GM19468 (cell line): ENCODE data around the gene TMEM9B.
"Not testable (repeated sequence)": the region's sequence is repeated elsewhere in the genome, so short reads cannot be mapped to it uniquely, and the experiment has no call there.

Experiments used
- ATAC-seq: cut with Tn5 transposase; IDR thresholded peaks from one replicate; pipeline ENCODE4 v1.9.1; 2021; ENCODE audit warnings: mild to moderate bottlenecking, moderate library complexity, moderate number of reproducible peaks; ENCODE audit not compliant: unreplicated experiment; ENCODE audit errors: extremely low read depth

Gene TMEM9B

GRCh38 chr11:8964324-8965320 lies at the start of gene TMEM9B:
TMEM9B (minus strand) TSS chr11:8964442; CDS start chr11:8964313, 129 bp downstream.
- ATAC-seq = peak; percentile 84

GRCh38 chr11:9013373-9013772 lies 49.1 kb upstream of the TMEM9B start:
- no peak for ATAC-seq

GRCh38 chr11:9009538-9009937 lies 45.3 kb upstream of the TMEM9B start:
- ATAC-seq = not testable (repeated sequence)

DNA sequence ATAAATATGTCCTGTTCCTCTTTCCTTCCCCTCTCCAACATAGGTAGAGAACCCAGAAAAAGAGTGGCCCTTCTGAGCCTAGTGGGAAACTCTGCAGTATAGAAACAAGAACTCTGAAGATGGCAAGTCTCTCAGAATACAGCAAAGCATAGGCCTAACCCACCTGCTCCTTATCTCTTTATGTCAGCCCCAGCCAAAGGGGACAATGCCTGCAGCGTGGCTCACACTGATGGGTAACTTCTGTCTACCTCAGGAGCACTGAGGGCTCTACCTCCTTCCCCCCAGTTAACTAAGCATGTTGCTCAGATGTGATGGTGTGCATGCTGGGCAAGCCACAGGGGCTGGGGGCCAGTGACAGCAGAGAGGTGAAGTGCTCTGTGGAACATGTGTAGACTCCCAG lies 44.4 kb upstream of the TMEM9B start:
- ATAC-seq = no peak

DNA sequence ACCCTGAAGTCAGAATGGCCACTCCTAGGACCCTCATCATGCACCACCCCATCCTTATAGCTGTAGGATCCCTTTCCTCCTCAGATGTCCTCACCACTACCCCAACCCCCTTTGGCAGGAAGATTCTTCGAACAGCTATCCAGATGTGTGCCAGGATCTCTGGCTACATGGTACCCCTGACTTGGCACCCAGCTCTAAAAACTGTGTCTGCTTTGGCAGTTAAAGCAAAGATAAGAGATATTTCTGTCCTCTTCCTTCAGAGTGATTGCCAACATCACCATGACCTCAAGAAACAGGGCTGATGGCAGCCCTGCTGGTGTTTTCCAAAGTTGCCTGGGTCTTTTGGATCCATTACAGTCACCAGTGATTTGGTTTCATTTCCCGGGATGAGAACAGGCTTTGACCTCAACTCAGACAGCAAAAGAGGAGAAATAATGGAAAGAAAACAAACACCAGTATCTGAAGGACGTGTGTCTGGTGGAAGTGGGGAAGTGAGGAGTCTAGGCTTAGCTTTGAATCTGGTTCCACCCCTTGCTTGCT lies 43.8 kb upstream of the TMEM9B start:
- ATAC-seq = no peak

DNA sequence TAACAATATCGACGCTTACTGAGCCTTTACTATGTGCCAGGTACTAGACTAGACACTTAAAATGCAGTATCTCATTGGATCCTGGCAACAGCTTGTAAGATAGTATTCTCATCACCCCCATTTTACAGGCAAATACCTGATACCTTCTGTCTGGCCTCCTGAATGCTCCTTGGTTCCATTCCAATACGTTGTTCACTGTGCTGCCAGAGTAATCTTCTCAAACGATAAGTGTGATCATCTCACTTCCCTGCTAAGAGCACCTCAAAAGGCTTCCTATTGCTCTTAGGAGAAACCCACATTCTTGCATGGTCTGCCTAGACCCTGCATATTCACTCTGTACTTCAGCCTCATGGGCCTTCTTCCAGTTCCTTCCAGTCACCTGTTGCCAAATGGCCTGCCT lies 40.8 kb upstream of the TMEM9B start:
- ATAC-seq = no peak

- ATAC-seq = no peak
Measured at GRCh38 chr11:9004183-9004926, 40.1 kb upstream of the TMEM9B start.

DNA sequence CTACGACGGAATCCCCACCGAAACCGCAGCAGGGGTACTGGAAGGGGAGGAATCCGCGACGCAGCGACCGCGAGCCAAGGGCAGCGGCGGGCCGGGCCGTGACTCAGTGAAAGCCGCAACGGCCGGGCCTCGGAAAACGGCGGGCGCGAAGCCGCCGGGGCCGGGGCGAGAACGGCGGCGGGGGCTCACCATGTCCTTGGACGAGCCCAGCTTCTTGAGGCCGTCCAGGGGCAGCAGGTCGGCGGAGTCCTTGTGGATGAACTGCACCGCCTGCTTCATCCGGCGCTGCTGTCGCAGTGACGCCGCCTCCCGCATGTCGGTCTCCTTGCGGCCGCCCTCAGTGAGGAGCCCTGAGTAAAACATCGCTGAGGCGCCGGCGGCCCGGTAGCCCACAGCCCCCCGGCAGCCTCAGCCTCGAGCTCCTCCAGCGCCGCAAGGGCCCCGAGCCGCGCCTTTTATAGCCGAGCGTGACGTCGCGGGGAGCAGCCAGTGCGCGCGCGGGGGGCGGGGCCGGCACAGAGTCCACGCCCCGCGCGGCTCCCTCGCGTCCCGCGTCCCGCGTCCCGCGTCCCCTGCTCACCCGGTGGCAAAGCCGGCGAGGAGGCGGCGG lies 39.4 kb upstream of the TMEM9B start, which contains the start of gene NRIP3:
NRIP3 (minus strand) TSS at position 429 of the 610 bp plus-strand sequence; CDS start at position 363, 66 bp downstream.
- ATAC-seq = no peak

DNA sequence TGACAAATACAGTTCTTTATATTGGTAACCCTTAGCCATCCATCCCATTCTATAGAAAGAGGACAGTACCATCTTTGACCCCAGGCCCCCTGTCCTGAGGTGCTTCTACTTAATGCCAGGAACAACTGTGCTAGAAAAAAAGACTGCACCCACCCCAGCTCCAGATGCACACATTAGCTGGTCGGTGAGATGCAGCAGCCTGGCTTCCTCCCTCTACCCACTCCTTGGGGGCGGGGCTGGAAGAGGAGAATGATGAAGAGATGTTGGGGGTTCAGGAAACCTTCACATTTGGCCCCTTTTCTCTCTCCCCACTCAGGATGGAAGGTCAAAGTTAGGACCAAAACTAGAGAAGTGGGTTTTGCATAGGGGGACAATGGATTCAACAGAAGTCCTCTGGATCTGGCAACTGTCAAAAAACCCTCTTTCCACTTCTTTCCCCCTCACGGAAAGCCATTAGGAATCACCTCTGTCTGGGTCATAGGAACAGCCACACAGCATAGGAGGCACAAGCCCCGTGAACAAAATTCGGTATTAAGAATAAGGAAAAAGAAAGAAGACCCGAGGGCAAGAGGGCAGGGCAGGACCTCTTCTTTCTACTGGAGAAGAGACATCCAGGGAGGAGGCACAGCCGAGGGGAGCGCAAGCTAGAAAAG lies 38.8 kb upstream of the TMEM9B start:
- no peak for ATAC-seq

DNA sequence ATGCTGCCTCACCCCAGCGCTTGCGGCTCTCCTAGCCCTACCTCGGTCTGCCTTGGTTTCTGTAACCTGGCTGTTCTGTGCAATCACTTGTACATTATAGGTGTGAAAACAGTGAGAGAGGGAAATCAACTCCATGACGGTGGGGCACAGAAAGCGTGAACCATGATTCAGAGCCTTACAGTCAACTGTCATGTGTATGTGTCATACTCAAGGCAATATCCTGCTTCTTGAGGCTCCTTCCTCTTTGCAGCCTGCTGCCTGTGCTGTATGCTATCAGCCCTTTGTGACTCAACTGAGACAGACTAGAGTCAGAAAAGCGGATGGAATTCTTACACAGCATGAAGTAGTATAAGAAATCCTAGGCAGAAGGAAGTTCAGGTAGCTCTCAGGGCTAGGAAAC lies 37.5 kb upstream of the TMEM9B start:
- no peak for ATAC-seq

DNA sequence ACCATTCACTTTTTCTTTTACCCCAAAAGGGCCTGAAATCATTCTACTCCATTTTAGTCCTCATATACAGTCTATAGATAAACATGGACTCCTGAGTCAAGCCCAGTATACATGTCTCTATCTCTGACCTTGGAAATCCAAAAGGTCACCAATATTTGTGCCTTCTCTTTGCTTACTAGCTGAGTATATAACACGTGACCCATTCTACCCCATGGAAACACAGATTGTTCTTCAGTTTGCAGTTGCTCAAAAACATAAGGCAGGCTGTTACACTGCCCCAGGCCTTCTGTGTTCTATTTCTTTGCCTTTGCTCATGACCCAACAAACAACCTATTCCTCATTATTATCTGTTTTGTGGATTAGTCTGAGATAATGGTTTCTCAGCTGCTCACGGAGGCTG lies 33.8 kb upstream of the TMEM9B start:
- ATAC-seq = no peak

- no peak for ATAC-seq
Measured at GRCh38 chr11:8997451-8997850, 33.2 kb upstream of the TMEM9B start.

DNA sequence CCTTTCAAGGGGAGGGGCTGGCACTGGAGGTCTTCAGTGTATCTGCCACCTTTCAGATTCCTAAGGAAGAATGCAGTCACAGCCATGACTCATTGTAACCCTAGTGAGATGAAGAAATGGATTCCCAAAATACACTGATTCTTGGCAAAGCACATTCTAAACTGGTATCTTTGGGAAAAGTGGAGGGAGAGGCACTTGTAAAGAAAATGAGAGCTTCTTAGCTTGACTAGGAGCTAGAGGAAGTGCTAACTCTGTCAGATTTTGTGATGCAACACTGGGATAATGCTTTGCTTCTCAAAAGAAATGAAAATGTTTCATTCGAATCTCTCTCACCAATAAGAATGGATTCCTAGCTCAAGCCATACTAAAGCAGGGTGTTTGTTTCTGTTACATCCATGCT lies 25.2 kb upstream of the TMEM9B start:
- no peak for ATAC-seq

DNA sequence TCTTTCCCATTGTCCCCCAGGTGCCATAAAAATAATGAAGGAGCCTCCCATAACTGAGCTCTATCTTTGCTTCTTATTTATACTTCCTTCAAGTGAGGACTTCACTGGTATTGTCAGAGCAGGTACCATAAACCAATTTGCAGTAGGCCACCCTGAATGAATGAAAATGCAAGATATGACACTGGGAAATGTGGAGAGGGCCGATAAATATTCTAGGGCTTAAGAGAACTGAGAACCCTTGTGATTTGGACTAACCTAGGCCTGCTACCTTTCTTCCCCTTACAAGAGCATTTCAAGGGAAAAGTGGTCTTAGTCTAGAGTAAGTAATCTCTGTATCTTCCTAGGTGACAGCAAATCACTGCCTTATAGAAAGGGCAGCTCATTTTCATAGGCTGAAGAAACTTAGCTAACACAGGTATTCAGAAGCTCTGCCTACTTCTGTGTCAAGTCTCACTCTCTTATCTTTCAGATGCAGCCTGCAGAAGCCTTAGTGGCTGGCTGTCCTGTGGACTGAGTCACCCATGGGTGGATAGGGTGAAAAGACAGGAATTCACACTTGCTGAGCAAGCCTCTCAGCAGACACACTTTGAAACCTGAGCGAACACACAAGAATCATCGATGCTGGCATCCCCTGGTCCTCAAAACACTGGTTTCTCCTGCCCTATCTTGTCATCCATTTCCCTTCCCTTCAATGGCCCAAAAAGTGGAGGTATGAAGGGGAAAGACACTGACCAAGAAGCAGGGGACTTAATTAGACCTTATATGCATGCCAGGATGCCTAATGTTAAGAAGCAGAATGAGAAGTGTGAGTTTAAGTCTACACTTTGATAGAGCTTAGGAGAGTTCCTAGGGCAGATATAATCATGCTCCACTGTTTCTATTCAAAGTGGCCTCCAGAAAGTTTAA lies 24.3 kb upstream of the TMEM9B start:
- no peak for ATAC-seq

DNA sequence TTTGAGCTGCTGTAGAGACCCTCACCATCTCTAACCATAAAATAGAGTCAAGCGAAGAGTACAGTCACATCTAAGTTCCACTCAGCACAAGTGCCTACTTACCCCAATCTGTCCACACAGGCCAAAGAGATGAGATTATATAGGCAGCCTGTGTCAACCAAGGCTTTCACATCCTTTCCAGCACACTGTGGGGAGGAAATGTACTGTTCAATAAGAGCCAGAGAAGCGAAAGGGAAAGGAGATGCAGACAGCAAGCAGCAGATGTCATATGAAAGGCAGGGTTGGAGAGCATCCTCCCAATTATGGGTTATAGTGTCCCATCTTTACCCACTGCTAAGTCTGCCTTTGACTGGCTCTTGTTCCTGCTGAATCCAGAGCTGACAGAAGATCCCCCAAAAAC lies 23.2 kb upstream of the TMEM9B start:
- no peak for ATAC-seq

GRCh38 chr11:8986772-8987171 lies 22.5 kb upstream of the TMEM9B start:
- not testable (repeated sequence) for ATAC-seq

GRCh38 chr11:8985462-8985861 lies 21.2 kb upstream of the TMEM9B start:
- ATAC-seq = no peak

- no peak for ATAC-seq
Measured at GRCh38 chr11:8983552-8983951, 19.3 kb upstream of the TMEM9B start.

DNA sequence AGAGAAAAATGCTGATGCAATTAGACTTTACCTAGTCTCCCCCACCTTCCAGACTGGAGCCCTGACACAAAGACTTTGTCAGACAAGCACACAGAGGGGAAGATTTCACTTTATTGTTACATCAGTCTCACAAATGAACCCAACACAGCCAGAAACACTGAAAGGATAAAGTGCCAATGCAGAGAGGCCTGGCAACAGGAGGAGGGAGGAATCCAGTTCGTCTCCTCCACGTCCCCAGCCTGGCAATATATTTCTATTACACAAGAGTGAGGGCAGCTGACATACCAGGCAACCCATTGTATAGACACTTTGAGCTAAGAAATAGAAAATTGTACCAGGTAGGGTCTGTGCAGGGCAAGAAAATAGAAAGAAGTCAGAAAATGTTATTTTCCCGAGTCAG lies 16.2 kb upstream of the TMEM9B start:
- ATAC-seq = no peak
